GM18507 (cell line): ENCODE data around the gene PARP8.

Experiments used
- DNase-seq: peaks from one replicate; pipeline ENCODE4 v3.0.0; 2011; ENCODE audit warnings: low read depth; ENCODE audit not compliant: insufficient read length; ENCODE audit errors: extremely low spot score
- FAIRE-seq: peaks from 2 replicates; lab custom pipeline; 2011; peaks lifted over from hg19 to GRCh38; lab: Jason Lieb, UNC

The PARP8 gene

GRCh38 chr5:50823568-50823967, 157.1 kb downstream of the PARP8 start:
- no peak for FAIRE-seq
- DNase-seq, result no peak

- FAIRE-seq, result no peak
- no peak for DNase-seq
Observed at GRCh38 chr5:50824109-50824508, 157.7 kb downstream of the PARP8 start.

- no peak for DNase-seq
- FAIRE-seq, result no peak
Observed at GRCh38 chr5:50827516-50828247, 161.2 kb downstream of the PARP8 start.

- FAIRE-seq (no peak), DNase-seq (no peak)
Observed at GRCh38 chr5:50829023-50829422, 162.6 kb downstream of the PARP8 start.

DNA sequence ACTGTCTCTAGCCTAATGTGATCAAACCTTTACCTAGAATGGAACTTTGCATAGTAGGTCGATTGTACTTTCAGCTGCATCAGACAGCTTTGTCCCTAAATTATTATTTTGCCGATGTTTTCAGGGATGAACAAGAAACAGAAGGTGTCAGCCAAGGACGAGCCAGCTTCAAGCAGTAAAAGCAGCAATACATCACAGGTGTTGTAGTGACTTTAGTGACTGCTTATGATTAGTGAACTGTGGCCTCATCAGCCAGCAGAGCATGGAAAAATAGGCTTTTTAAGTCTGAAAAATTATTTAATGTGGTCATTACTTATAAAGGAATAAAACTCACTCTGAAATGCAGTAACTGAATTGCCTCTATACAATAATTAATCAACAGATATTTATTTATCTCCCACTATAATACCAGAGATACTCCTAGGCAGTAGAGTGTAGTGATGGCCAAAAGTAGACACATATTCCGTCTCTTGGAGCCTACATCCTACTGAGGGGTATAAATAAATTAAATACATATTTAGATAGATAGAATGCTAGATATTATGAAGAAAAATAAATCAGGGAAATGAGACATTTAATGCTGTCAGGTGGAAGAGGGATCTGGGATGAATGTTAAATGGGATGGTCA, 166.3 kb downstream of the PARP8 start:
- FAIRE-seq (no peak), DNase-seq (no peak)

GRCh38 chr5:50836356-50836755, 169.9 kb downstream of the PARP8 start:
- FAIRE-seq (no peak), DNase-seq (no peak)

DNA sequence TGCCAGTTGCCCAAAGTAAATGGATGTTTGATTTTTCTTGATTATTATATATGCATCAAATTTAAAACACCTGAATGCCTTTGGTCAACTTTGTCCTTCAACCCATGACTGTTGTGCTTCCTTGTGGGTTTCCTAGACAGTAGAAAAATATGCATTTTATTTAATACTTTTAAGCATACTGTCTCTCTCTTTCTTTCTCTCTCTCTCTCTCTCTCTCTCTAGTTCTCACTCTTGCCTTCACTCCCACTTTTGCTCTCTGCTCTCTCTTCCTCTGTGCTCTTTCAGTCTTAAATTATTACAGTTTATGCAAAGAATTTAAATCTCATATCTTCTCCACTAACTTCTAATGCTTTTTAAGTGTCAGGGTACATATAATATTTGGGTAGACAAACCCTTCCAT, 173.0 kb downstream of the PARP8 start:
- FAIRE-seq, result no peak

GRCh38 chr5:50843091-50843490, 176.7 kb downstream of the PARP8 start:
- DNase-seq (no peak), FAIRE-seq (no peak)

More for the DNA sequence above, 173.0 kb downstream of the PARP8 start:
- DNase-seq, result no peak

DNA sequence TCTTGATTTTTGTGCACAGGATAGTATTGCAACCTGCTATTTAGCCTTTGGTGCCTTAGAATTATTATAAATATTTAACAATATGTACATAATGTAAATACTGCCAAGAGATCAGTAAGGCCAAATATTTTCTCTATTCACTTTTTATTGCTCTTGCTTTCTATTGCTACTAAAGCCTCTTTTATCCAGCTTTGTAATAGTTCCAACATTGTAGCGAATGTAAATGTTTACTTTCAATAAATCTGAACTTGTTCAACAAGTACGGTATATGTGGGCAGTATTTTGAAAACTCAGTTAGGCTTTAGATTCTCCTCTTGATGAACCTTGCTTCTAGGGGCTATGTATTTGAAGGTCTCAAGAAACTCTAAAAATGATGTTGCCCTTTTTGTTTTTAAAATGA, 179.8 kb downstream of the PARP8 start:
- no peak for FAIRE-seq
- no peak for DNase-seq

- no peak for FAIRE-seq
Observed at GRCh38 chr5:50849554-50849953, 183.1 kb downstream of the PARP8 start.

DNA sequence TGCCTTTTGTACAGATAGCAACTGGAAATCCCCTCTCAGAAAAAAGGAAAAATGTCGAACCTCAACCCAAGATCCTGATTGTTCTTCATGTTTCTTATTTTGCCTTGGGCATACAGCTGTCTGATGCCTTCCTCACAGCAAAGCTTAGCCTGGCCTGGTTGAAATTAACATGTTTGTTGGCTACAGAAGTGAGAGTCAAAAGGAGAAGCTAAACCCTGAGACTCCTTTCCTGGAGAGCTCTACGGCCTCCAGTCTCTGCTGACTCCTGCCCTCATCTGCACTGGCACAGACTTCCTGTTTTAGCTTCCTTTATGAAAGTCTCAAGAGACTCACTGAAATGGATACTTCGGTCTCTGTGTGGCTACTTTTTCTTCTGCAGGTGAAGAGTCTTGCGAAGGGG, 186.7 kb downstream of the PARP8 start:
- peak; percentile 89 for FAIRE-seq

More at GRCh38 chr5:50849554-50849953, 183.1 kb downstream of the PARP8 start:
- no peak for DNase-seq

DNA sequence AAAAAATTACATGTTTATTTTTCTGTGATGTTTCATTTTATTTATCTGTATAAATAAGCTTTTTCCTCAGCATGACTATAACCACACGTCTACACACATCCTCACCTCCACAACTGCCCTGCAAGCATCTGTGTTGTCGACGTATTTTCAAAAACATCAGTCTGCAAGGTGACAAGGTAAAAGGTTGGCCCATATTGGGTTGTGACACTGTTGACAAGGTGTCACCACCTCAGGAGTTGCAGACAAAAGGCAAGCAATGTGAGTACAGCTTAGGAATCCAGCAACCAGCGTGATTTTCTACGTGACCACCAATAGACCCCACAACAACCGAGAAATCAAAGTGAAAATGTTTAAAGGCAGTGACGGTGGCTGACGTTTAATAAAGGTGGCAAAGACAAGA, 187.6 kb downstream of the PARP8 start:
- DNase-seq (no peak), FAIRE-seq (no peak)

More for the DNA sequence above, 186.7 kb downstream of the PARP8 start:
- peak; percentile 4 for DNase-seq

DNA sequence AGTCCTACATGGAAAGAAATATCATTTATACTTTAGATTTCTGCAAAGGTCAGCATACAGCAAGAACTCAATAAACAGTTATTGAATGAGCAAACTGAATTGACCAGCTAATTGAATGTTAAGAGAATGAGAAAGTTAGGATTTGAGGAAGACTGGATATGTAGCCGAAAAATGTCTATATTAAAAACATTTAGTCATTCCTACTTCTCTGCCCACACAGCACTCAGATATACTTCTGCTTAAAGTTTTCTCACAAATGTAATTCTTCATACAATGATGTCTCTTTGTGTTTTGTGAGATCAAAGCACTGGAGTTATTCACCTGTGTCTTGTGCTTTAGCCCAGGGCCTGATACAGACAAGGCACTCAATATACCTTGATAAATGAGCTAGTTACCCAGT, 188.6 kb downstream of the PARP8 start:
- no peak for FAIRE-seq

GRCh38 chr5:50856401-50857119, 190.1 kb downstream of the PARP8 start:
- DNase-seq (peak; percentile 5), FAIRE-seq (peak; percentile 33)

More for the DNA sequence above, 188.6 kb downstream of the PARP8 start:
- DNase-seq, result no peak

- FAIRE-seq (no peak), DNase-seq (no peak)
Observed at GRCh38 chr5:50863534-50864170, 197.2 kb downstream of the PARP8 start.

- FAIRE-seq, result no peak
- DNase-seq, result no peak
Observed at GRCh38 chr5:50864466-50864865, 198.0 kb downstream of the PARP8 start.

GRCh38 chr5:50866415-50866814, 200.0 kb downstream of the PARP8 start:
- FAIRE-seq, result no peak
- no peak for DNase-seq

- DNase-seq (no peak), FAIRE-seq (no peak)
Observed at GRCh38 chr5:50867140-50867539, 200.7 kb downstream of the PARP8 start.

DNA sequence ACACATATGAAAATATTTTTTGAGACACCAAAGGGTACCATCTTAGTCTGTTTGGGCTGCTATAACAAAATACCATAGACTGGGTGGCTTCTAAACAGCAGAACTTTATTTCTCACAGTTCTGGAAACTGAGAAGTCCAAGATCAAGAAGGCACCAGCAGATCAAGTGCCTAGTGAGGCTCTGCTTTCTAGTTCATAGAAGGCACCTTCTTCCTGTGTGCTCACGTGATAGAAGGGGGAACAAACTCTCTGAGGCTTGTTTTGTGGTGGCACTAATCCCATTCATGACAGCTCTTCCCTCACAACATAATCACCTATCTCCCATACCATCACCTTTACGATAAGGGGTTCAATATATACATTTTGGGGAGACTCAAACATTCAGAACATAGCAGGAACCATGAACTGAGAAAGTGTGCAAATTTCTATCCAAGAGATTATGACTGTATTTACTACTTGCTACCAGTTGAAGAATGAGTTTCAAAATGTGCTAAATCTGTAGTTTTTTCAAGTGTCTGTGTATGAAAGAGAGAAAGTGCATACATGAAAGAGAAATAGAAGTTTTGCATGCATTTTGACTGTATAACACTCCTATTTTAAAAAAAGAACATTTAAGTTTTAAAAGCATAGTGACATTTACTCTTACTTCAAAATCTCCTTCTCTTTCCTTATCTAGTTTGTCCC, 207.3 kb downstream of the PARP8 start:
- no peak for FAIRE-seq
- no peak for DNase-seq
